Epithelial cell of proximal tubule (primary cell): ENCODE data around the gene SLC2A13. TPM values are rescaled to one million over a fixed set of nuclear protein-coding genes. Genes with fewer than 3 reads are reported as not detected.
"Not testable (repeated sequence)": the region's sequence is repeated elsewhere in the genome, so short reads cannot be mapped to it uniquely, and the experiment has no call there.

Source experiments
- DNase-seq: peaks from one replicate; pipeline ENCODE4 v3.0.0-alpha.2; 2011; ENCODE audit warnings: low read depth
- H3K4me3 ChIP-seq: 2 replicates; pipeline ENCODE4 v1.5.1; 2011; ENCODE audit warnings: low read depth, mild to moderate bottlenecking, low read length
- total RNA-seq: library from RNA; depleted of rRNA; stranded (reverse); fragments of >200 nt; gene quantifications from 2 replicates; pipeline ENCODE4 v1.2.3, GENCODE V29; 2015
- TF ChIP-seq, protein P1 (sequence below): conservative IDR thresholded peaks from 2 replicates; pipeline ENCODE4 v1.5.1; 2012; ENCODE audit warnings: low read depth, mild to moderate bottlenecking, low read length

The SLC2A13 gene
- total RNA-seq, 1 donor from 2014 or later, result 4.6 TPM

DNA sequence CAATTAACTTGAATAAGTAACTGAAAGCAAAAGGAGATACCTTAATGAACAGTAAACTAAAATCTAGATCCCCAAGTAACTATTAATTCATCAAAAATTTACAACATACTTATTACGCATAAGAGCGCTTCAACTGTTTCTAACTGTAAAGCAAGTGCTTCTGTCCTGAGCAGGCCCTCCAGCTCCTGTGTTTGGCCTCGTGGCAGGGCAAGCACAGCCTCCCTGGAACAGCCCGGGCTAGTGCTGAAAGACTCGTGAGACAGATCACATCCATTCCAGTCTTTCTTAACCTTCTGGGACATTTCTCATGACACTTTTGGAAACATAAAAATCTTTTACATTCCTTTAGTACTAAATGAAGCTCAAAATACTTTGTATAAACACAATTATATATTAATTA is 307.5 kb downstream of the SLC2A13 start:
- no peak overlapping the region for H3K4me3 ChIP-seq
- no peak for DNase-seq
- TF ChIP-seq, protein P1, sequence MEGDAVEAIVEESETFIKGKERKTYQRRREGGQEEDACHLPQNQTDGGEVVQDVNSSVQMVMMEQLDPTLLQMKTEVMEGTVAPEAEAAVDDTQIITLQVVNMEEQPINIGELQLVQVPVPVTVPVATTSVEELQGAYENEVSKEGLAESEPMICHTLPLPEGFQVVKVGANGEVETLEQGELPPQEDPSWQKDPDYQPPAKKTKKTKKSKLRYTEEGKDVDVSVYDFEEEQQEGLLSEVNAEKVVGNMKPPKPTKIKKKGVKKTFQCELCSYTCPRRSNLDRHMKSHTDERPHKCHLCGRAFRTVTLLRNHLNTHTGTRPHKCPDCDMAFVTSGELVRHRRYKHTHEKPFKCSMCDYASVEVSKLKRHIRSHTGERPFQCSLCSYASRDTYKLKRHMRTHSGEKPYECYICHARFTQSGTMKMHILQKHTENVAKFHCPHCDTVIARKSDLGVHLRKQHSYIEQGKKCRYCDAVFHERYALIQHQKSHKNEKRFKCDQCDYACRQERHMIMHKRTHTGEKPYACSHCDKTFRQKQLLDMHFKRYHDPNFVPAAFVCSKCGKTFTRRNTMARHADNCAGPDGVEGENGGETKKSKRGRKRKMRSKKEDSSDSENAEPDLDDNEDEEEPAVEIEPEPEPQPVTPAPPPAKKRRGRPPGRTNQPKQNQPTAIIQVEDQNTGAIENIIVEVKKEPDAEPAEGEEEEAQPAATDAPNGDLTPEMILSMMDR, result no peak

DNA sequence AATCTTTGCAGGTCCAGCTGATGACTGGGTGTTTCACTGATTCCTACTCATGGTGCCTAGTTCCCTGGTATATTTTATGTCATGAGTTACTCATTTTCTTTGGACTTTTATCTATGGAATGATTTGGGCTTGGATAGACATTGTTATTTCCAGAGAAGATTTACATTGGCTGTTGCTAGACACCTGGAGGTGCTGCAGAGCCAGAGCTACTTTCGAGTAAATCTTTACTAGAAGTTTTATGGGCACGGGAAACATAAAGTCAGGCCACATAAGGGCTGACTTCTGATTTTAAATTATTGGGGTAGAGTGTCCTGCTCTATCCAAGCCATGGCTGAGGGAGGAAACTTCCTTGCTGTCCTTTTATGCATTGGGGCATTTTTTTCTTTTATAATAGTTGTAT is 310.4 kb downstream of the SLC2A13 start:
- TF ChIP-seq, protein P1, result no peak
- H3K4me3 ChIP-seq, result no peak overlapping the region
- DNase-seq, result no peak

GRCh38 chr12:39792938-39793337 is 312.9 kb downstream of the SLC2A13 start:
- no peak for DNase-seq
- H3K4me3 ChIP-seq, result no peak overlapping the region
- TF ChIP-seq, protein P1, result no peak

- TF ChIP-seq, protein P1, result no peak
- H3K4me3 ChIP-seq, result no peak overlapping the region
- DNase-seq, result no peak
Observed at GRCh38 chr12:39788239-39788638, 317.6 kb downstream of the SLC2A13 start.

- not testable (repeated sequence) for H3K4me3 ChIP-seq, DNase-seq
Observed at GRCh38 chr12:39785814-39786213, 320.1 kb downstream of the SLC2A13 start.

DNA sequence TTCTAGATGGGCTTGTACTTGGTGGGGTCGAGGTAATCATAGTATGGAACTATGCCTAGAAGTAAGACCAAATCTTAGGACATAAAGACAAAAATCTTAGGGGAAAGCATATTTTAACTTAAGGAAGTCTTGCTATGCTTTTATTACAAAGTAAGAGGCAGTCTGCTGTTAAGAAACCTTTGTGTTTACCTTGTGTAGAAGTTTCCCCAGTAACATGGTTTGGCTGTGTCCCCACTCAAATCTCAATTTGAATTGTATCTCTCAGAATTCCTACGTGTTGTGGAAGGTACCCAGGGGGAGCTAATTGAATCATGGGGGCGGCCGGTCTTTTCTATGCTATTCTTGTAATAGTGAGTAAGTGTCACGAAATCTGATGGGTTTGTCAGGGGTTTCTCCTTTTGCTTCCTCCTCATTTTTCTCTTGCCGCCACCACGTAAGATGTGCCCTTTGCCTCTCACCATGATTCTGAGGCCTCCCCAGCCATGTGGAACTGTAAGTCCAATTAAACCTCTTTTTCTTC is 323.8 kb downstream of the SLC2A13 start:
- no peak overlapping the region for H3K4me3 ChIP-seq
- no peak for DNase-seq
- TF ChIP-seq, protein P1, result no peak

- TF ChIP-seq, protein P1, result no peak
Observed at GRCh38 chr12:39780913-39781446, 324.9 kb downstream of the SLC2A13 start.

More at GRCh38 chr12:39780913-39781446, 324.9 kb downstream of the SLC2A13 start:
- no peak overlapping the region for H3K4me3 ChIP-seq
- DNase-seq, result no peak
